Stimulated activated naive CD4-positive, alpha-beta T cell treated with Interleukin-2 at 50 U/mL for 16 hours (primary cell): ENCODE measurements around the gene MAS1L.

Source experiments
- DNase-seq: peaks from one replicate; lab custom pipeline; 2025; lab: John Stamatoyannopoulos, UW

Gene MAS1L

GRCh38 chr6:29510202-29510601, 22.4 kb upstream of the MAS1L start:
- no peak for DNase-seq

GRCh38 chr6:29509711-29510110, 22.0 kb upstream of the MAS1L start:
- no peak for DNase-seq

- DNase-seq, result no peak
Measured at GRCh38 chr6:29509239-29509638, 21.5 kb upstream of the MAS1L start.

GRCh38 chr6:29507319-29507718, 19.6 kb upstream of the MAS1L start:
- DNase-seq, result no peak

- no peak for DNase-seq
Measured at GRCh38 chr6:29506446-29507067, 18.8 kb upstream of the MAS1L start.

GRCh38 chr6:29505808-29506207, 18.1 kb upstream of the MAS1L start:
- no peak for DNase-seq

GRCh38 chr6:29504961-29505360, 17.2 kb upstream of the MAS1L start:
- DNase-seq, result no peak

- DNase-seq, result no peak
Measured at GRCh38 chr6:29502597-29502996, 14.8 kb upstream of the MAS1L start.

- no peak for DNase-seq
Measured at GRCh38 chr6:29502181-29502580, 14.4 kb upstream of the MAS1L start.

- DNase-seq, result no peak
Measured at GRCh38 chr6:29501106-29501505, 13.3 kb upstream of the MAS1L start.

GRCh38 chr6:29500594-29500993, 12.8 kb upstream of the MAS1L start:
- DNase-seq, result no peak

- no peak for DNase-seq
Measured at GRCh38 chr6:29499704-29500103, 11.9 kb upstream of the MAS1L start.

GRCh38 chr6:29496961-29497360, 9.2 kb upstream of the MAS1L start:
- DNase-seq, result no peak

GRCh38 chr6:29495571-29495970, 7.8 kb upstream of the MAS1L start:
- DNase-seq, result no peak

GRCh38 chr6:29494131-29494530, 6.4 kb upstream of the MAS1L start:
- DNase-seq, result no peak

- no peak for DNase-seq
Measured at GRCh38 chr6:29493261-29493660, 5.5 kb upstream of the MAS1L start.

GRCh38 chr6:29491574-29491973, 3.8 kb upstream of the MAS1L start:
- no peak for DNase-seq

GRCh38 chr6:29490552-29490951, 2.8 kb upstream of the MAS1L start:
- no peak for DNase-seq

- no peak for DNase-seq
Measured at GRCh38 chr6:29490055-29490454, 2.3 kb upstream of the MAS1L start.

GRCh38 chr6:29489286-29489685, 1.5 kb upstream of the MAS1L start:
- DNase-seq, result no peak

- DNase-seq, result no peak
Measured at GRCh38 chr6:29488874-29489273, 1.1 kb upstream of the MAS1L start.

- DNase-seq, result no peak
Measured at GRCh38 chr6:29487131-29487530, 625 bp downstream of the MAS1L start.

GRCh38 chr6:29486577-29486976, 1.2 kb downstream of the MAS1L start:
- DNase-seq, result no peak

GRCh38 chr6:29483735-29484134, 4.0 kb downstream of the MAS1L start:
- DNase-seq, result no peak

GRCh38 chr6:29483186-29483585, 4.6 kb downstream of the MAS1L start:
- no peak for DNase-seq
